ENCODE data around the gene ASTN2.

ASTN2 gene

GRCh38 chr9:117258184-117258866, 156.5 kb downstream of the ASTN2 start:
- DNase-seq (ENCODE audit: low read depth): no peak
- TF ChIP-seq CTCF (conservative IDR thresholded peaks at IDR 0.05; ENCODE audit: low read length): no peak
- no peak overlapping the region for H3K4me3 ChIP-seq (ENCODE audit: low read length)

GRCh38 chr9:117253261-117253660, 161.6 kb downstream of the ASTN2 start:
- DNase-seq (ENCODE audit: low read depth): no peak
- no peak overlapping the region for H3K4me3 ChIP-seq (ENCODE audit: low read length)
- TF ChIP-seq CTCF (conservative IDR thresholded peaks at IDR 0.05; ENCODE audit: low read length): no peak

GRCh38 chr9:117250610-117251215, 164.1 kb downstream of the ASTN2 start:
- no peak for DNase-seq (ENCODE audit: low read depth)
- TF ChIP-seq CTCF (conservative IDR thresholded peaks at IDR 0.05; ENCODE audit: low read length): no peak
- no peak overlapping the region for H3K4me3 ChIP-seq (ENCODE audit: low read length)

GRCh38 chr9:117249799-117250198, 165.1 kb downstream of the ASTN2 start:
- no peak for TF ChIP-seq CTCF (conservative IDR thresholded peaks at IDR 0.05; ENCODE audit: low read length)
- no peak overlapping the region for H3K4me3 ChIP-seq (ENCODE audit: low read length)
- DNase-seq (ENCODE audit: low read depth): no peak

GRCh38 chr9:117247266-117247665, 167.6 kb downstream of the ASTN2 start:
- no peak for DNase-seq (ENCODE audit: low read depth)
- peak; percentile 39 for TF ChIP-seq CTCF (conservative IDR thresholded peaks at IDR 0.05; ENCODE audit: low read length)
- H3K4me3 ChIP-seq (ENCODE audit: low read length): no peak overlapping the region

- TF ChIP-seq CTCF (conservative IDR thresholded peaks at IDR 0.05; ENCODE audit: low read length): no peak
- DNase-seq (ENCODE audit: low read depth): no peak
These were observed 169.6 kb downstream of the ASTN2 start for GRCh38 chr9:117245175-117245829.

GRCh38 chr9:117242082-117242481, 172.8 kb downstream of the ASTN2 start:
- TF ChIP-seq CTCF (conservative IDR thresholded peaks at IDR 0.05; ENCODE audit: low read length): no peak
- no peak overlapping the region for H3K4me3 ChIP-seq (ENCODE audit: low read length)
- no peak for DNase-seq (ENCODE audit: low read depth)

More at GRCh38 chr9:117245175-117245829, 169.6 kb downstream of the ASTN2 start:
- H3K4me3 ChIP-seq (ENCODE audit: low read length): no peak overlapping the region

All from AG10803 (cell line).